ENCODE measurements around the gene FARSB.

DNA sequence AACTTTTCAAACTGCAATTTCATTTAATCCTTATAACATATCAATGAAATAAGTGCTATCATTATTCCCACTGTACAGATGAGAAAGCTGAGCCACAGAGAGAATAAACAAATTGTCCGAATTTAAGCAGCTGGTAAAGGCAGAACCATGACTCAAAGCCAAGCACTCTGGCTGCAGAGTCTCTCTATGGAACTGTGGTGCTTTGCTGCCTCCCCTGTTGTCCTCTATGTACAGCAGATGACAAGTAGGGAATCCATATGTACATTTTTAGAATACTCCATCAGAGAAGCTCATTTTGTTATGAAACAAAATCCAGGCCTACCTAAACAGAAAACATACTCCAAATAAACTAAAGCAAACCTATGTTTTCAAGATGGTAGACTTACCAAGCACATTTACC is 45.1 kb downstream of the FARSB start:
- TF ChIP-seq, protein P1, sequence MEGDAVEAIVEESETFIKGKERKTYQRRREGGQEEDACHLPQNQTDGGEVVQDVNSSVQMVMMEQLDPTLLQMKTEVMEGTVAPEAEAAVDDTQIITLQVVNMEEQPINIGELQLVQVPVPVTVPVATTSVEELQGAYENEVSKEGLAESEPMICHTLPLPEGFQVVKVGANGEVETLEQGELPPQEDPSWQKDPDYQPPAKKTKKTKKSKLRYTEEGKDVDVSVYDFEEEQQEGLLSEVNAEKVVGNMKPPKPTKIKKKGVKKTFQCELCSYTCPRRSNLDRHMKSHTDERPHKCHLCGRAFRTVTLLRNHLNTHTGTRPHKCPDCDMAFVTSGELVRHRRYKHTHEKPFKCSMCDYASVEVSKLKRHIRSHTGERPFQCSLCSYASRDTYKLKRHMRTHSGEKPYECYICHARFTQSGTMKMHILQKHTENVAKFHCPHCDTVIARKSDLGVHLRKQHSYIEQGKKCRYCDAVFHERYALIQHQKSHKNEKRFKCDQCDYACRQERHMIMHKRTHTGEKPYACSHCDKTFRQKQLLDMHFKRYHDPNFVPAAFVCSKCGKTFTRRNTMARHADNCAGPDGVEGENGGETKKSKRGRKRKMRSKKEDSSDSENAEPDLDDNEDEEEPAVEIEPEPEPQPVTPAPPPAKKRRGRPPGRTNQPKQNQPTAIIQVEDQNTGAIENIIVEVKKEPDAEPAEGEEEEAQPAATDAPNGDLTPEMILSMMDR (IDR thresholded peaks at IDR 0.05) = peak in 1 of 6 experiments; percentile 15
- TF ChIP-seq POLR2A (IDR thresholded peaks at IDR 0.05) = no peak
